Measurements from ENCODE around the gene TBC1D3B.
"Not testable (repeated sequence)": the region's sequence is repeated elsewhere in the genome, so short reads cannot be mapped to it uniquely, and the experiment has no call there.

DNA sequence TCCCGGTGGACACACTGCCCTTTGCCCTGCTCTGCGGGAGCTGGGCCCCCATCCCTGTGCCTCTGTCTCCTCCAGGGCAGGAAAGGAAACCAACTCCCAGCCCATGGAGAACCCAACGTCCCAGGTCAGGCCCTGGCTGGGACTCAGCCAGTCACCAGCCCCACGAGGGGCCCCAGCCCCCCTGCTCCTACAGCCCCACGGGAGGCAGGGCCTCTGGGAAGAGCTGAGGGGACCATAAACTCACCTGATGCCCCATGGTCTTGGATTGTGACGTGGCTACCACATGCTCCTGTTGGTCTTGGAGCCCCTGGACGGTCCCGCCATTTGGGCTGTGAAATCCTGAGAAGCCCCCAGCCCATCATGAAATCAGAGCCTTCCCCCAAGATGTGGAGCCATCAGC lies 7.6 kb downstream of the TBC1D3B start:
- TF ChIP-seq CTCF (IDR thresholded peaks at IDR 0.05; ENCODE audit: low read depth, low read length); EZH2phosphoT487 (IDR thresholded peaks at IDR 0.05; ENCODE audit: low read depth): not testable (repeated sequence)
